ENCODE measurements around the gene RASSF5. TPM values are rescaled to one million over a fixed set of nuclear protein-coding genes. Genes with fewer than 3 reads are reported as not detected.

RASSF5 gene
- total RNA-seq, 3 donors from 2014 or later, result 11.0 to 17.0 (median 11.1) TPM

DNA sequence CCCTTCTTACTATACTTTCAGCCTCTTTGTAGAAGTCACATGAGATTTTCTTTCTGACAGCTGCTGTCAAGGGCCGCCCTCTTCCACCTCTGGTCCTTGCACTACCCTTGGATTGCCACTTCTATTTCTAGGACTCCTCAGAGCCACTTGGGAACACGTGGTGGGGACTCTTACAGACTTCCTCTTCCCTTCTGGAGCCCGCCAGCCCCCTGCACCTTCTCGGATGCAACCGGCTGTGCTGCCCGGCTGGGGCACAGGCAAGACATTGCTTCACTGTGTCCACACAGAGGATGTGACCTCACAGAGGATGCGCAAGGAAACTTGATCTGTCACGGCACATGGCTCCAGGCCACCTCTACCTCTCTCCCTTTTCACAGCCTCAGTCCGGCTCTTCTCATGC lies 39.4 kb upstream of the RASSF5 start:
- Histone ChIP-seq H3K4me3 (no peak overlapping the region), H3K27ac (no peak overlapping the region), H3K9me3 (no peaks in the 10 kb centered on the region), H3K36me3 (no peaks in the 10 kb centered on the region), H3K4me1 (peaks cover 0 to 9% of the 10 kb centered on the region in 2 donors), H3K27me3 (no peaks in the 10 kb centered on the region)
- intact Hi-C loops (cut with DNase I; ENCODE audit: low total_unique reads), result no loop called here
- no peak for DNase-seq (ENCODE audit: low spot score in 2 of 2)
- TF ChIP-seq POLR2A (IDR thresholded peaks at IDR 0.05), result no peak
- TF ChIP-seq POLR2AphosphoS5 (IDR thresholded peaks at IDR 0.05), result no peak
- TF ChIP-seq, protein P1, sequence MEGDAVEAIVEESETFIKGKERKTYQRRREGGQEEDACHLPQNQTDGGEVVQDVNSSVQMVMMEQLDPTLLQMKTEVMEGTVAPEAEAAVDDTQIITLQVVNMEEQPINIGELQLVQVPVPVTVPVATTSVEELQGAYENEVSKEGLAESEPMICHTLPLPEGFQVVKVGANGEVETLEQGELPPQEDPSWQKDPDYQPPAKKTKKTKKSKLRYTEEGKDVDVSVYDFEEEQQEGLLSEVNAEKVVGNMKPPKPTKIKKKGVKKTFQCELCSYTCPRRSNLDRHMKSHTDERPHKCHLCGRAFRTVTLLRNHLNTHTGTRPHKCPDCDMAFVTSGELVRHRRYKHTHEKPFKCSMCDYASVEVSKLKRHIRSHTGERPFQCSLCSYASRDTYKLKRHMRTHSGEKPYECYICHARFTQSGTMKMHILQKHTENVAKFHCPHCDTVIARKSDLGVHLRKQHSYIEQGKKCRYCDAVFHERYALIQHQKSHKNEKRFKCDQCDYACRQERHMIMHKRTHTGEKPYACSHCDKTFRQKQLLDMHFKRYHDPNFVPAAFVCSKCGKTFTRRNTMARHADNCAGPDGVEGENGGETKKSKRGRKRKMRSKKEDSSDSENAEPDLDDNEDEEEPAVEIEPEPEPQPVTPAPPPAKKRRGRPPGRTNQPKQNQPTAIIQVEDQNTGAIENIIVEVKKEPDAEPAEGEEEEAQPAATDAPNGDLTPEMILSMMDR (IDR thresholded peaks at IDR 0.05), result no peak

DNA sequence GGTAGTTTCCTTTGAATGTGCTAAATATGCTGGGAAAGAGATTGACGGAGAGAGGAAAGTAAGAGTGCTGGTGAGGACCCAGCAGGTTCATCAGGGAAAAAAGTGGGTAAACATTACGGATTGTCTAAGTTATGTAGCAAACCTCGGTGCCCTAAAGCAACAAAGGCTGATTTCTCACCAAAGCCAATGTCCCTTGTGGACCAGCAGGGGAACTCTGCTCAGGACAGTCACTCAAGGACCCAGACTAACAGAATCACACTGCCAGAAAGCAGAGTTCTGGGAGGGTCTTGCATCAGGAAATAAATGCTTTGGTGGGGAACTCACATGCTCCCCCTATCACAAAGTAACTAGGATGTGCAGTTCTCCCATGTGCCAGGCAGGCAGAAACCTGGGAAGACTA lies 38.8 kb upstream of the RASSF5 start:
- intact Hi-C loops (cut with DNase I; ENCODE audit: low total_unique reads), result no loop called here
- H3K36me3 ChIP-seq, result no peaks in the 10 kb centered on the region
- no peak for DNase-seq (ENCODE audit: low spot score in 2 of 2)
- TF ChIP-seq POLR2A (IDR thresholded peaks at IDR 0.05) (no peak), POLR2AphosphoS5 (IDR thresholded peaks at IDR 0.05) (no peak)
- TF ChIP-seq, protein P1 (IDR thresholded peaks at IDR 0.05), result no peak
- H3K9me3 ChIP-seq, result no peaks in the 10 kb centered on the region
- no peaks in the 10 kb centered on the region for H3K27me3 ChIP-seq
- H3K4me1 ChIP-seq, result peaks cover 0 to 9% of the 10 kb centered on the region in 2 donors
- no peak overlapping the region for H3K27ac ChIP-seq
- H3K4me3 ChIP-seq, result no peak overlapping the region

DNA sequence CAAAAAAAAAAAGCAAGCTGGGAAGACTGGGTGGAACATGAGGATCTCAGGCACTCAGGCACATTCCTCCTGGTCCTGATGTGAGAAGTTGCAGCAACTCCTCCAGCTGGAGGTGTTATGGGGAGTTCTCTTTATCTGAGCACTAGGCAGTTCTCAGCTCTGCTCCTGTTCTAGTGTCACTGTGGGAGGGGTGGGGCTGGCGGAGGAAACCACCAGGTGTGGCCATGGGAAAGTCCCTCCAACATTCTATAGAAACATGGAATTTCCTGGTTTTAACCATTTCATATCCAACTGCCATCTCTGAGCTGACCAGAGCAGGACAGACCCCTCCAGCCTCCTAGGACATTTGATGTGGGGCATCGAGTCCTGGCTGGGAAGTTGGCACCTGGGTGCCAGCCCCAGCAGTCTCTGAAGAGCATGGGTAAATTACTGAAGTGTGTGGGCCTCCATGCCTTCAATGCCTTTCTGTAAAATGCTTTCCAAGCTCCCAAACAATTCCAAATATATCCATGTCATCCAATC lies 37.9 kb upstream of the RASSF5 start:
- Histone ChIP-seq H3K27ac (peak overlapping the region; percentile 67 to 76), H3K36me3 (no peaks in the 10 kb centered on the region), H3K4me3 (peak overlapping the region in 1 of 3 donors; percentile 75), H3K4me1 (peaks cover 0 to 9% of the 10 kb centered on the region in 2 donors), H3K27me3 (no peaks in the 10 kb centered on the region), H3K9me3 (no peaks in the 10 kb centered on the region)
- DNase-seq (ENCODE audit: low spot score in 2 of 2), result no peak
- TF ChIP-seq POLR2A (IDR thresholded peaks at IDR 0.05), result no peak
- no peak for TF ChIP-seq POLR2AphosphoS5 (IDR thresholded peaks at IDR 0.05)
- TF ChIP-seq, protein P1 (IDR thresholded peaks at IDR 0.05), result no peak
- intact Hi-C loops (cut with DNase I; ENCODE audit: low total_unique reads), result no loop called here

DNA sequence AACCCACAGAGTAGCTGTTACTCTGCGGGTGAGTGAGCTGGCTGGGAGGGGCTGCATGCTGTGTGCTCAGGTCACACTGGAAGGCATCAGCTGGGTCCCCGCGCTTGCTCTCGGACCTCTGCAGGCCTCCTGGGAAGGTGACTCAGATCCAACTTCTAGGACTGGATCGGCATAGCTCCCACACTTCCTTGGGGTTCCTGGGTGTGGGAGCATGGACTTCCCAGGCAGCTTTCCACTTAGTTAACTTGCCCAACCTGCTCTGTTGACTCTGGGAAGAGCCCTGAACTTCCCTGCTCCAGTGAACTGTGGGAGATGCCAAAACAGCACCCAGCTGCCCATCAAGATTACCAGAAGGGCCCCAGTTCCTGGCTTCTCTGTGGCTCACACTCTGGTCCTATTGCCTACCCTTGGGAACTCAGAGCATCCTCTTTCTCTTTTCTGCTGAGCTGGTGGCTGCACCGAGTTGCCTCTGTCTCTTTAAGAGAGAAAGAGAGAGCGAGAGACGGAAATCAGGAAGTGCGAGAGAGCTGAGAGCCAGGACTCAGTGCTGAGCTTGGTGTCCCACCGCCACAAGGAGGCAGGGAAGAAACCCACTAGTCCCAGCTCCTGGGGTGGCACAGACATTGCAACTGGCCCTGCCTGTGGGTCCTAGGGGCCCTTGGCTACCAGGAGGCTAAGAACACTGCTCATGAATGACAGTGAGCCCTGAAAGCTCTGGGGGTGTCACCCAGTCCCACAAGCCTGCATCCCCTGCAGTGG lies 37.2 kb upstream of the RASSF5 start, which contains the start of gene IKBKE:
IKBKE (plus strand) TSS at position 544 of the 759 bp plus-strand sequence. CDS start 2,752 bp downstream, outside the sequence.
- H3K27ac ChIP-seq, result peak within 1 kb of the TSS; percentile 67 to 76
- peak in 1 of 2 donors; percentile 45 for DNase-seq (ENCODE audit: low spot score in 2 of 2)
- TF ChIP-seq POLR2A (IDR thresholded peaks at IDR 0.05) (no peak), POLR2AphosphoS5 (IDR thresholded peaks at IDR 0.05) (no peak)
- TF ChIP-seq, protein P1 (IDR thresholded peaks at IDR 0.05), result peak in 2 of 3 donors; percentile 34 to 42
- intact Hi-C loops (cut with DNase I; ENCODE audit: low total_unique reads), result no loop called here
- no peaks in the 10 kb centered on the region for H3K27me3 ChIP-seq
- H3K9me3 ChIP-seq, result no peaks in the 10 kb centered on the region
- no peaks in the 10 kb centered on the region for H3K36me3 ChIP-seq
- H3K4me1 ChIP-seq, result peaks cover 0 to 9% of the 10 kb centered on the region in 2 donors
- peak within 1 kb of the TSS; percentile 61 to 75 (median 67) for H3K4me3 ChIP-seq
